BE2C (cell line): Measurements from ENCODE around the gene ATG9A.

Experiments
- DNase-seq: peaks from one replicate; pipeline ENCODE4 v3.0.0-alpha.2; 2020
- H3K27me3 ChIP-seq: fragments of 250-450 bp; sonication (Bioruptor Pico); 2 replicates; pipeline ENCODE4 v1.5.1; 2020; ENCODE audit warnings: mild to moderate bottlenecking
- H3K36me3 ChIP-seq: fragments of 250-450 bp; sonication (Bioruptor Pico); 2 replicates; pipeline ENCODE4 v1.5.1; 2020; ENCODE audit warnings: mild to moderate bottlenecking
- H3K4me1 ChIP-seq: fragments of 250-450 bp; sonication (Bioruptor Pico); 2 replicates; pipeline ENCODE4 v1.5.1; 2020
- H3K4me3 ChIP-seq: 2 replicates; pipeline ENCODE4 v1.5.1; 2011; ENCODE audit warnings: low read depth, low read length
- H3K9me3 ChIP-seq: fragments of 250-450 bp; sonication (Bioruptor Pico); 2 replicates; pipeline ENCODE4 v1.5.1; 2020
- TF ChIP-seq, protein P1 (sequence below): IDR thresholded peaks from 2 replicates; pipeline ENCODE4 v1.5.1; 2012; ENCODE audit warnings: mild to moderate bottlenecking, low read depth, low read length

ATG9A gene

DNA sequence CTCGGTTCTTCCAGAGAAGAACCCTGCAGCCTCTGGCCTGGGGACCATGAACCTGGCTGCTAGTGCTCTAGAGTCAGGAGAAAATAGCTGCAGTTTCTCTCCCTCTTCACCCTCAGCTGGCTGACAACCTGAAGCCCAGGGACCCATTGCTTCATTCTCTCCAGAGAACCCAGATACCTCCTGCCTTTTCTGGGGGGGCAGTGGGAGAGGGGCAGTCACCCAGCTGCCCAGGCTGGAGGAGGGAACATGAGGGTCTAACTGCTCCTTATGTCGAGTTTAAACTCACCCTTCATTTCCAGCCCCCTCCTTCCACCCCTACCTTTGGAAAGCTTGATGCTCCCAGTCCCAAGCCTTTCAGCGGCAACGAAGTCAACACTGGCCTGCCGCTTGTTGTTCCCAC lies 30.5 kb downstream of the ATG9A start:
- H3K4me1 ChIP-seq: no peaks in the 10 kb centered on the region
- H3K9me3 ChIP-seq: no peaks in the 10 kb centered on the region
- DNase-seq: no peak
- H3K27me3 ChIP-seq: peaks cover 4% of the 10 kb centered on the region; the same call in 1 of the 2 replicates
- no peak overlapping the region for H3K4me3 ChIP-seq
- TF ChIP-seq, protein P1, sequence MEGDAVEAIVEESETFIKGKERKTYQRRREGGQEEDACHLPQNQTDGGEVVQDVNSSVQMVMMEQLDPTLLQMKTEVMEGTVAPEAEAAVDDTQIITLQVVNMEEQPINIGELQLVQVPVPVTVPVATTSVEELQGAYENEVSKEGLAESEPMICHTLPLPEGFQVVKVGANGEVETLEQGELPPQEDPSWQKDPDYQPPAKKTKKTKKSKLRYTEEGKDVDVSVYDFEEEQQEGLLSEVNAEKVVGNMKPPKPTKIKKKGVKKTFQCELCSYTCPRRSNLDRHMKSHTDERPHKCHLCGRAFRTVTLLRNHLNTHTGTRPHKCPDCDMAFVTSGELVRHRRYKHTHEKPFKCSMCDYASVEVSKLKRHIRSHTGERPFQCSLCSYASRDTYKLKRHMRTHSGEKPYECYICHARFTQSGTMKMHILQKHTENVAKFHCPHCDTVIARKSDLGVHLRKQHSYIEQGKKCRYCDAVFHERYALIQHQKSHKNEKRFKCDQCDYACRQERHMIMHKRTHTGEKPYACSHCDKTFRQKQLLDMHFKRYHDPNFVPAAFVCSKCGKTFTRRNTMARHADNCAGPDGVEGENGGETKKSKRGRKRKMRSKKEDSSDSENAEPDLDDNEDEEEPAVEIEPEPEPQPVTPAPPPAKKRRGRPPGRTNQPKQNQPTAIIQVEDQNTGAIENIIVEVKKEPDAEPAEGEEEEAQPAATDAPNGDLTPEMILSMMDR: no peak
- no peaks in the 10 kb centered on the region for H3K36me3 ChIP-seq

DNA sequence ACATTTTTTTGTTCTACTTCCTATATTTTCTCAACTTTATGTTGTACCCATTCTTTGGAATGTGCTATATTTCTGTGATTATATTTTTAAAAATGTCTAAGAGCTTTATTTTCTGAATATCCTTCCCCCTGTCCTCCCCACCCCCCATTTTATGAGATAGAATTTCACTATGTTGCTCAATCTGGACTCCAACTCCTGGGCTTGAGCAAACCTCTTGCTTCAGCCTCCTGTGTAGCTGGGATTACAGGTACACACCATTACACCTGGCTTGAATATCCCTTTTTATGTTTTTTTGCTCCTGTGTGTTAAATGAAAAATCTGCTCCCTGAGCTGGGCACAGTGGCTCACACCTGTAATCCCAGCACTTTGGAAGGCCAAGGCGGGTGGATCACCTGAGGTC lies 32.0 kb downstream of the ATG9A start:
- Histone ChIP-seq H3K4me1 (no peaks in the 10 kb centered on the region), H3K9me3 (no peaks in the 10 kb centered on the region), H3K4me3 (no peak overlapping the region), H3K27me3 (peaks cover 7% of the 10 kb centered on the region), H3K36me3 (no peaks in the 10 kb centered on the region)
- TF ChIP-seq, protein P1: no peak
- no peak for DNase-seq

DNA sequence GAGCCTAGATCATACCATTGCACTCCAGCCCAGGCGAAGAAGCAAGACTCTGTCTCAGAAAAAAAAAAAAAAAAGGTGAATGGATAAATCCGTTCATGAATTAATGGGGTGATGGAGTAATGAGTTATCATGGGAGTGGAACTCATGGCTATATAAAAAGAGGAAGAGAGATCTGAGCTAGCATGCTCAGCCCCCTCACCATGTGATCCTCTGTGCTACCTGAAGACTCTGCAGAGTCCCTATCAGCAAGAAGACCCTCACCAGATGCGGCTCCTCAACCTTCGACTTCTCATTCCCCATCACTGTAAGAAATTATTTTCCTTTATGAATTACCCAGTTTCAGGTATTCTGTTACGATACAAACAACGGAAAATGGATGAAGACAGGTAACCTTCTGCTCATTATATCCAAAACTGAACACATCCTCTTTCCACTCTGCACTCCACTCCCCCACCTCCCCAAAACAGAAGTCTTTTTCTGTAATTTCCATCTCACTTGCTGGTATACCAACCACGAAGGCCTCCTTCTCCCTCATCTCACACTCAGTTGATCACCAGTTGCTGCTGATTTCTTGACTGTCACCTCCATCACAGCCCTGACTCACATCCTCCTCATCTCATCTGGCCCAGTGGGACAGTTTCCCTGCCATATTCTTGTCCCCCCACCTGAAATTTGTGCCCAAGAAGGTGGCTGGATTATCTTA lies 42.5 kb downstream of the ATG9A start:
- no peaks in the 10 kb centered on the region for H3K4me1 ChIP-seq
- TF ChIP-seq, protein P1: no peak
- no peak overlapping the region for H3K4me3 ChIP-seq
- H3K9me3 ChIP-seq: no peaks in the 10 kb centered on the region
- no peak for DNase-seq
- no peaks in the 10 kb centered on the region for H3K27me3 ChIP-seq
- H3K36me3 ChIP-seq: peaks cover 11% of the 10 kb centered on the region

DNA sequence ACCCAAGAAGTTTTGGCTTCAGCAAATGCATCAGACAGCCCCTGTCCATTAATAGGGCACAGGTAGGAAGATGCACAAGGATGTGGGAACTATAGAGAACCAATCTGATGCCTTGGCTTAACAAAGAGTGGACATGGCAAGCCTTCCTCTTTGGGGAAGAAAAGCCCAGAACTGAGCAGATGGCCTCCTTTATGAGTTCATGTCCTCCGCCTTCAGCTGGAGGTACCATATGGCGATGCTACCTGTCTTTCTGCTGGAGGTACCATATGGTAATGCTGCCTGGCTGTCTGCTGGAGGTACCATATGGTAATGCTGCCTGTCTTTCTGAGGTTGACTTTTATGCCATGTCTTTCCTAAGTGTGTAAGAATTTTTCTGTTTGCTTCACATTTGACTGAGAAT lies 45.3 kb downstream of the ATG9A start:
- Histone ChIP-seq H3K4me1 (no peaks in the 10 kb centered on the region), H3K27me3 (no peaks in the 10 kb centered on the region), H3K36me3 (peaks cover 21% of the 10 kb centered on the region), H3K4me3 (no peak overlapping the region), H3K9me3 (no peaks in the 10 kb centered on the region)
- TF ChIP-seq, protein P1: no peak
- DNase-seq: no peak

DNA sequence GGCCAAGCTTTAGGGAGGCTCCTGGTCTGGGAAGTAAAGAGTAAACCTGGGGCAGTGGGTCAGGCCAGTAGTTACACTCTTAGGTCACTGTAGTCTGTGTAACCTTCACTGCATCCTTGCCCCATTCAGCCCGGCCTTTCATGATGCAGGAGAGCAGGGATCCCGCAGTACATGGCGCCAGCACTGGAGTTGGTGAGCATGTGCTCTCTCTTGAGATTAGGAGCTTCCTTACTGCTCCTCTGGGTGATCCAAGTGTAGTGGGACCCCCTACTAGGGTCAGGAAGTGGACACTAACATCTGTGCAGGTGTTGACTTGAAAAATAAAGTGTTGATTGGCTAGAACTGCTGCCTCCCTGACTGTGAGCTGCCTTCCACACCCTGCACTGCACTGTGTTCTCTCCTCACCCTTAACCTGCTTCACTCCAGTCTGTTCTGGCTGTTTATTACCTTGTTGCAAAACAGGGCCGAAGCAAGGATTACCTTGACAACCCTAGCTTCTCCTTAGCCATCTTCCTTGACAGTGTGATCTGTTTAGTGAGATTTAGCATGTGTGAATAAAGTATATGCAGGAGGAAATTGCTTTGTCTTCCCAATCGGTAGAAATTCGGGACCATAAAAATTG lies 46.2 kb downstream of the ATG9A start:
- TF ChIP-seq, protein P1: no peak
- peaks cover 21% of the 10 kb centered on the region for H3K36me3 ChIP-seq

More for the DNA sequence above, 46.2 kb downstream of the ATG9A start:
- Histone ChIP-seq H3K27me3 (no peaks in the 10 kb centered on the region), H3K4me1 (no peaks in the 10 kb centered on the region), H3K4me3 (no peak overlapping the region), H3K9me3 (no peaks in the 10 kb centered on the region)
- DNase-seq: no peak
